Activated CD8-positive, alpha-beta memory T cell treated with anti-CD3 and anti-CD28 coated beads for 4 hours (primary cell): ENCODE measurements around the gene TSPAN15.

Source experiments
- DNase-seq, 2 donors: peaks; one replicate each; pipeline ENCODE4 v3.0.0-alpha.2; 2020; ENCODE audit warnings: low read depth in 2 of 2

TSPAN15 gene

GRCh38 chr10:69466158-69466490 is 14.9 kb downstream of the TSPAN15 start:
- no peak for DNase-seq

- no peak for DNase-seq
These were observed 15.4 kb downstream of the TSPAN15 start for GRCh38 chr10:69466689-69467088.

GRCh38 chr10:69467928-69468750 is 16.9 kb downstream of the TSPAN15 start:
- no peak for DNase-seq

GRCh38 chr10:69468751-69469089 is 17.5 kb downstream of the TSPAN15 start:
- no peak for DNase-seq

GRCh38 chr10:69469976-69470375 is 18.7 kb downstream of the TSPAN15 start:
- no peak for DNase-seq

- DNase-seq: no peak
These were observed 19.5 kb downstream of the TSPAN15 start for GRCh38 chr10:69470463-69471384.

- no peak for DNase-seq
These were observed 20.9 kb downstream of the TSPAN15 start for GRCh38 chr10:69472142-69472541.

- no peak for DNase-seq
These were observed 21.3 kb downstream of the TSPAN15 start for GRCh38 chr10:69472544-69472943.

GRCh38 chr10:69473304-69473990 is 22.2 kb downstream of the TSPAN15 start:
- no peak for DNase-seq

- DNase-seq: no peak
These were observed 23.6 kb downstream of the TSPAN15 start for GRCh38 chr10:69474742-69475432.

GRCh38 chr10:69475433-69475830 is 24.2 kb downstream of the TSPAN15 start:
- DNase-seq: no peak

- DNase-seq: no peak
These were observed 26.8 kb downstream of the TSPAN15 start for GRCh38 chr10:69477968-69478597.

GRCh38 chr10:69479240-69480067 is 28.2 kb downstream of the TSPAN15 start:
- no peak for DNase-seq

- DNase-seq: no peak
These were observed 28.8 kb downstream of the TSPAN15 start for GRCh38 chr10:69480068-69480412.

- no peak for DNase-seq
These were observed 30.0 kb downstream of the TSPAN15 start for GRCh38 chr10:69481305-69481704.

- no peak for DNase-seq
These were observed 30.7 kb downstream of the TSPAN15 start for GRCh38 chr10:69481811-69482524.

GRCh38 chr10:69483963-69484362 is 32.7 kb downstream of the TSPAN15 start:
- DNase-seq: no peak

GRCh38 chr10:69484736-69485135 is 33.5 kb downstream of the TSPAN15 start:
- DNase-seq: no peak

- DNase-seq: no peak
These were observed 35.9 kb downstream of the TSPAN15 start for GRCh38 chr10:69486922-69487730.
